Measurements from ENCODE around the gene SBF2. TPM values are rescaled to one million over a fixed set of nuclear protein-coding genes. Genes with fewer than 3 reads are reported as not detected.

Gene SBF2
- total RNA-seq, 3 donors from 2014 or later: 74.8 to 91.9 (median 88.2) TPM

GRCh38 chr11:9802291-9802861, 491.6 kb downstream of the SBF2 start:
- DNase-seq (ENCODE audit: low spot score in 2 of 2): no peak
- Histone ChIP-seq H3K4me3 (no peak overlapping the region), H3K4me1 (peaks cover 0 to 6% of the 10 kb centered on the region in 2 donors), H3K36me3 (no peaks in the 10 kb centered on the region), H3K9me3 (no peaks in the 10 kb centered on the region), H3K27me3 (no peaks in the 10 kb centered on the region), H3K27ac (peak overlapping the region; percentile 75 to 84)
- peak in 1 of 3 donors; percentile 44 for TF ChIP-seq POLR2AphosphoS5 (IDR thresholded peaks at IDR 0.05)
- TF ChIP-seq CTCF (IDR thresholded peaks at IDR 0.05): no peak
- intact Hi-C loops (cut with DNase I; ENCODE audit: low total_unique reads): no loop called here

DNA sequence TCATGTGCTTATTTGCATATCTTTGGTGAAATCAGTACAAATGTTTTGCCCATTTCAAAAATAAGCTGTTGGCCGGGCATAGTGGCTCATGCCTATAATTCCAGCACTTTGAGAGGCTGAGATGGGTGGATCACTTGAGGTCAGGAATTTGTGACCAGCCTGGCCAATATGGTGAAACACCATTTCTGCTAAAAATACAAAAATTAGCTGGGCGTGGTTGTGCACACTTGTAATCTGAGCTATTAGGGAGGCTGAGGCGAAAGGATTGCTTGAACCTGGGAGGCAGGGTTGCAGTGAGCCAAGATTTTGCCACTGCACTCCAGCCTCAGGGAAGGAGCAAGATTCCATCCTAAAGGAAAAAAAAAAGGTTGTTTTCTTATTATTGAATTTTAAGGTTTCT, 494.1 kb downstream of the SBF2 start:
- DNase-seq (ENCODE audit: low spot score in 2 of 2): no peak
- no peak overlapping the region for H3K27ac ChIP-seq
- H3K4me3 ChIP-seq: no peak overlapping the region
- H3K27me3 ChIP-seq: no peaks in the 10 kb centered on the region
- intact Hi-C loops (cut with DNase I; ENCODE audit: low total_unique reads): no loop called here
- TF ChIP-seq POLR2AphosphoS5 (IDR thresholded peaks at IDR 0.05) (no peak), CTCF (IDR thresholded peaks at IDR 0.05) (no peak), POLR2A (IDR thresholded peaks at IDR 0.05) (no peak)
- H3K36me3 ChIP-seq: no peaks in the 10 kb centered on the region
- peaks cover 0 to 6% of the 10 kb centered on the region in 2 donors for H3K4me1 ChIP-seq
- no peaks in the 10 kb centered on the region for H3K9me3 ChIP-seq

DNA sequence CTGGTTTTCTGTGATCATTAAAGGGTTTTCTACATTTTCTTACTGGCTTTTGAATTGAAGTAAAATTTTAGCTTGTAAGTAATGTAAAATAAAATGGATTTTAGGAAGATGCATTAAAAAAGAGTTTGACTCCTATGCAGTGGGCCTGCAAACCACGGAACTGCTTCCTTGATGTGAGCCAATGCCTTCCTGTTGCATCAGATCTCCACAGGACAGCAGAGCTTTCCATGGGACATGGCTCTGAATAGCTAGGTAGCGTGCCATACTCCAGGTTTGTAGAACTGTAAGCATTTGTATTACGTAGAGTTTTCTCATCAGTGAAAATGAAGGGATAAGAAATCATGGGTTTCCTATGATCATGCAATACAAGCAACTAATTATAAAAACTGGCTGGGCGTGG, 496.7 kb downstream of the SBF2 start:
- no peak for TF ChIP-seq CTCF (IDR thresholded peaks at IDR 0.05)
- TF ChIP-seq POLR2AphosphoS5 (IDR thresholded peaks at IDR 0.05): no peak
- no peak for TF ChIP-seq POLR2A (IDR thresholded peaks at IDR 0.05)
- Histone ChIP-seq H3K27ac (peak overlapping the region in 1 of 2 donors; percentile 33), H3K4me3 (no peak overlapping the region), H3K9me3 (no peaks in the 10 kb centered on the region), H3K4me1 (no peaks in the 10 kb centered on the region), H3K27me3 (no peaks in the 10 kb centered on the region), H3K36me3 (no peaks in the 10 kb centered on the region)
- no peak for DNase-seq (ENCODE audit: low spot score in 2 of 2)
- intact Hi-C loops (cut with DNase I; ENCODE audit: low total_unique reads): no loop called here

- TF ChIP-seq POLR2AphosphoS5 (IDR thresholded peaks at IDR 0.05) (peak in 1 of 3 donors; percentile 40), CTCF (IDR thresholded peaks at IDR 0.05) (no peak)
- intact Hi-C loops (cut with DNase I; ENCODE audit: low total_unique reads): no loop called here
- Histone ChIP-seq H3K36me3 (no peaks in the 10 kb centered on the region), H3K27me3 (no peaks in the 10 kb centered on the region), H3K9me3 (no peaks in the 10 kb centered on the region), H3K27ac (peak overlapping the region; percentile 29 to 84), H3K4me1 (no peaks in the 10 kb centered on the region), H3K4me3 (no peak overlapping the region)
- no peak for DNase-seq (ENCODE audit: low spot score in 2 of 2)
These were observed 497.2 kb downstream of the SBF2 start for GRCh38 chr11:9796854-9797253.

- H3K4me3 ChIP-seq: no peak overlapping the region
- DNase-seq (ENCODE audit: low spot score in 2 of 2): no peak
- intact Hi-C loops (cut with DNase I; ENCODE audit: low total_unique reads): no loop called here
- no peaks in the 10 kb centered on the region for H3K9me3 ChIP-seq
- no peaks in the 10 kb centered on the region for H3K27me3 ChIP-seq
- no peak for TF ChIP-seq POLR2A (IDR thresholded peaks at IDR 0.05)
- TF ChIP-seq CTCF (IDR thresholded peaks at IDR 0.05): no peak
- TF ChIP-seq POLR2AphosphoS5 (IDR thresholded peaks at IDR 0.05): no peak
- H3K27ac ChIP-seq: peak overlapping the region; percentile 29 to 84
- no peaks in the 10 kb centered on the region for H3K4me1 ChIP-seq
- no peaks in the 10 kb centered on the region for H3K36me3 ChIP-seq
These were observed 497.8 kb downstream of the SBF2 start for GRCh38 chr11:9796266-9796665.
